Activated CD4-positive, alpha-beta T cell treated with anti-CD3 and anti-CD28 coated beads, Interleukin-2, amount 50 U/mL, for 1 hour (primary cell): ENCODE results near the gene CMTM2.

Experiments used
- DNase-seq: peaks from one replicate; pipeline ENCODE4 v3.0.0-alpha.2; 2020

Gene CMTM2

GRCh38 chr16:66578651-66579531 is at the start of gene CMTM2:
CMTM2 (plus strand) TSS chr16:66579463; CDS start chr16:66579608, 145 bp downstream.
- DNase-seq = peak; percentile 8

- no peak for DNase-seq
These were observed 49.8 kb upstream of the CMTM2 start for GRCh38 chr16:66529475-66529874.

GRCh38 chr16:66534376-66534799 is 44.9 kb upstream of the CMTM2 start:
- no peak for DNase-seq

- no peak for DNase-seq
These were observed 42.7 kb upstream of the CMTM2 start for GRCh38 chr16:66536525-66536924.

- DNase-seq = no peak
These were observed 42.0 kb upstream of the CMTM2 start for GRCh38 chr16:66537236-66537635.

GRCh38 chr16:66538910-66539309 is 40.4 kb upstream of the CMTM2 start:
- DNase-seq = no peak

- DNase-seq = no peak
These were observed 39.4 kb upstream of the CMTM2 start for GRCh38 chr16:66539623-66540469.

GRCh38 chr16:66541388-66542355 is 37.6 kb upstream of the CMTM2 start:
- DNase-seq = no peak

- DNase-seq = no peak
These were observed 36.9 kb upstream of the CMTM2 start for GRCh38 chr16:66542396-66542795.

GRCh38 chr16:66543541-66543940 is 35.7 kb upstream of the CMTM2 start:
- DNase-seq = no peak

- no peak for DNase-seq
These were observed 35.1 kb upstream of the CMTM2 start for GRCh38 chr16:66544016-66544757.

- DNase-seq = no peak
These were observed 31.9 kb upstream of the CMTM2 start for GRCh38 chr16:66547101-66547989.

GRCh38 chr16:66548068-66548467 is 31.2 kb upstream of the CMTM2 start:
- no peak for DNase-seq

- DNase-seq = no peak
These were observed 30.4 kb upstream of the CMTM2 start for GRCh38 chr16:66548868-66549267.

- DNase-seq = peak; percentile 34
These were observed 29.8 kb upstream of the CMTM2 start, which contains the start of gene TK2 for GRCh38 chr16:66549284-66550131. TK2 (minus strand) TSS chr16:66550122; CDS start chr16:66550061, 61 bp downstream.

GRCh38 chr16:66551348-66551759 is 27.9 kb upstream of the CMTM2 start:
- peak; percentile 50 for DNase-seq

- DNase-seq = no peak
These were observed 27.4 kb upstream of the CMTM2 start for GRCh38 chr16:66551788-66552285.

GRCh38 chr16:66552286-66553177 is 26.7 kb upstream of the CMTM2 start, which contains the start of gene CKLF:
CKLF (plus strand) TSS chr16:66552576; CDS start chr16:66552716, 140 bp downstream.
- DNase-seq = peak; percentile 88
